Colonic mucosa (tissue), 4 donors: Measurements from ENCODE around the gene SLC20A1. TPM values are rescaled to one million over a fixed set of nuclear protein-coding genes. Genes with fewer than 3 reads are reported as not detected.

Experiments
- DNase-seq: peaks from one replicate; pipeline ENCODE4 v3.0.0-alpha.2; 2020
- H3K27ac ChIP-seq: fragments of 200-600 bp; one replicate; pipeline ENCODE4 v1.8.0; 2021
- H3K27me3 ChIP-seq: fragments of 200-600 bp; one replicate; pipeline ENCODE4 v1.8.0; 2021
- H3K36me3 ChIP-seq: fragments of 200-600 bp; one replicate; pipeline ENCODE4 v1.8.0; 2021
- H3K4me1 ChIP-seq: fragments of 200-600 bp; one replicate; pipeline ENCODE4 v1.8.0; 2021; ENCODE audit warnings: mild to moderate bottlenecking
- H3K4me3 ChIP-seq: fragments of 200-600 bp; one replicate; pipeline ENCODE4 v1.8.0; 2021
- H3K9ac ChIP-seq, 2 donors: one replicate each; pipeline ENCODE4 v1.7.0; 2013; ENCODE audit warnings: control low read depth in 2 of 2, low read depth in 2 of 2, low read length in 2 of 2
- H3K9me3 ChIP-seq: fragments of 200-600 bp; one replicate; pipeline ENCODE4 v1.8.0; 2021
- CTCF ChIP-seq: fragments of 200-600 bp; IDR thresholded peaks from one replicate; pipeline ENCODE4 v1.8.0; 2022; ENCODE audit warnings: antibody characterized with exemption, mild to moderate bottlenecking
- intact Hi-C: fragments of 100-400 bp; cut with DNase I; formaldehyde crosslinking; loops from one replicate; pipeline ENCODE4 v1.14.1; 2022
- total RNA-seq, 2 donors: library from RNA; stranded (reverse); fragmentation: NEBNext Ultra II Directional in 1 of 2; extraction: Animal tissue kit (Norgen Biotek cat#: 25700) in 1 of 2; gene quantifications; one replicate each; pipeline ENCODE4 v1.2.1, GENCODE V29; 2021
- donor health status: healthy.
- donor health status: DM: no; HTN: no; CAD: no.
- donor health status: DM: no; HTN: no; CAD: no.

The SLC20A1 gene
- total RNA-seq, 2 donors from 2014 or later: 50.9 to 119 TPM

- Histone ChIP-seq H3K9ac (no peak overlapping the region), H3K27me3 (no peaks in the 10 kb centered on the region), H3K9me3 (no peaks in the 10 kb centered on the region), H3K36me3 (no peaks in the 10 kb centered on the region), H3K4me1 (no peaks in the 10 kb centered on the region), H3K4me3 (no peak overlapping the region), H3K27ac (no peak overlapping the region)
- no peak for TF ChIP-seq CTCF
- DNase-seq: no peak
- intact Hi-C loops: no loop called here
These were observed 39.6 kb downstream of the SLC20A1 start for GRCh38 chr2:112685271-112685884.

- DNase-seq: no peak
- intact Hi-C loops: no loop called here
These were observed 40.8 kb downstream of the SLC20A1 start for GRCh38 chr2:112686348-112687217.

GRCh38 chr2:112687522-112687921, 41.8 kb downstream of the SLC20A1 start:
- H3K27ac ChIP-seq: no peak overlapping the region
- intact Hi-C loops: no loop called here
- peaks cover 5% of the 10 kb centered on the region for H3K4me1 ChIP-seq
- no peak overlapping the region for H3K4me3 ChIP-seq
- H3K9me3 ChIP-seq: no peaks in the 10 kb centered on the region
- DNase-seq: no peak
- no peak overlapping the region for H3K9ac ChIP-seq
- TF ChIP-seq CTCF: no peak
- no peaks in the 10 kb centered on the region for H3K36me3 ChIP-seq
- H3K27me3 ChIP-seq: no peaks in the 10 kb centered on the region

More at GRCh38 chr2:112686348-112687217, 40.8 kb downstream of the SLC20A1 start:
- H3K9ac ChIP-seq: no peak overlapping the region
- no peak overlapping the region for H3K27ac ChIP-seq
- H3K9me3 ChIP-seq: no peaks in the 10 kb centered on the region
- no peaks in the 10 kb centered on the region for H3K36me3 ChIP-seq
- TF ChIP-seq CTCF: no peak
- no peak overlapping the region for H3K4me3 ChIP-seq
- H3K27me3 ChIP-seq: no peaks in the 10 kb centered on the region
- peaks cover 5% of the 10 kb centered on the region for H3K4me1 ChIP-seq

GRCh38 chr2:112688086-112688880, 42.5 kb downstream of the SLC20A1 start:
- DNase-seq: peak; percentile 44
- no peak overlapping the region for H3K4me3 ChIP-seq
- H3K36me3 ChIP-seq: no peaks in the 10 kb centered on the region
- TF ChIP-seq CTCF: no peak
- intact Hi-C loops: loop anchor here (2.0 kb wide), 1 partner anchor 61 kb away; no protein-coding TSS in a partner anchor
- H3K9me3 ChIP-seq: no peaks in the 10 kb centered on the region
- H3K27ac ChIP-seq: peak overlapping the region; percentile 40
- no peaks in the 10 kb centered on the region for H3K27me3 ChIP-seq
- H3K9ac ChIP-seq: no peak overlapping the region
- peaks cover 5% of the 10 kb centered on the region for H3K4me1 ChIP-seq

- Histone ChIP-seq H3K27ac (no peak overlapping the region), H3K9ac (no peak overlapping the region), H3K4me1 (peaks cover 5% of the 10 kb centered on the region), H3K9me3 (no peaks in the 10 kb centered on the region), H3K27me3 (no peaks in the 10 kb centered on the region), H3K4me3 (no peak overlapping the region), H3K36me3 (no peaks in the 10 kb centered on the region)
- DNase-seq: peak; percentile 64
- intact Hi-C loops: no loop called here
- TF ChIP-seq CTCF: peak; percentile 66
These were observed 45.2 kb downstream of the SLC20A1 start for GRCh38 chr2:112690853-112691401.
